BLaER1 treated with 17β-estradiol and CSF1 and Interleukin-3, amounts not matched to agents 10 nM and 100 nM (cell line): ENCODE measurements around the gene QPCT.

ENCODE experiments used
- H3K27ac ChIP-seq, 11 experiments: shearing (Covaris generic); formaldehyde crosslinking; 2 replicates each; pipeline ENCODE4 v1.8.1; 2022
- H3K27me3 ChIP-seq, 11 experiments: shearing (Covaris generic); formaldehyde crosslinking; 2 replicates each; pipeline ENCODE4 v1.8.1; 2022
- H3K36me3 ChIP-seq, 11 experiments: shearing (Covaris generic); formaldehyde crosslinking; 2 replicates each; pipeline ENCODE4 v1.8.1; 2022
- H3K4me1 ChIP-seq, 10 experiments: shearing (Covaris generic); formaldehyde crosslinking; 2 replicates each; pipeline ENCODE4 v1.8.1; 2022
- H3K4me2 ChIP-seq, 11 experiments: shearing (Covaris generic); formaldehyde crosslinking; 2 replicates each; pipeline ENCODE4 v1.8.1; 2022
- H3K4me3 ChIP-seq, 10 experiments: shearing (Covaris generic); formaldehyde crosslinking; 2 replicates each; pipeline ENCODE4 v1.8.1; 2022
- H3K9ac ChIP-seq, 11 experiments: shearing (Covaris generic); formaldehyde crosslinking; 2 replicates each; pipeline ENCODE4 v1.8.1; 2022
- H3K9me3 ChIP-seq, 11 experiments: shearing (Covaris generic); formaldehyde crosslinking; replicated peaks in 1 of 11; 2 replicates each; pipeline ENCODE4 v1.8.1; 2022
- H4K20me1 ChIP-seq, 11 experiments: shearing (Covaris generic); formaldehyde crosslinking; 2 replicates each; pipeline ENCODE4 v1.8.1; 2022
- Cebpa-rat ChIP-seq, 11 experiments: shearing (Covaris generic); IDR thresholded peaks; 2 replicates each; pipeline ENCODE4 v1.8.1; 2022

QPCT gene

GRCh38 chr2:37326866-37327634 is 17.4 kb upstream of the QPCT start:
- H3K9ac ChIP-seq, result no peak overlapping the region
- H3K4me2 ChIP-seq, result no peak overlapping the region
- TF ChIP-seq Cebpa-rat (IDR thresholded peaks at IDR 0.05), result no peak
- no peak overlapping the region for H3K4me3 ChIP-seq
- peaks cover 37 to 52% (median 49%) of the 10 kb centered on the region in 11 experiments for H3K27me3 ChIP-seq
- no peak overlapping the region for H3K27ac ChIP-seq
- no peaks in the 10 kb centered on the region for H3K36me3 ChIP-seq
- H3K4me1 ChIP-seq, result peaks cover 16 to 28% (median 19%) of the 10 kb centered on the region in 10 experiments; a peak in 18 of 20 replicates
- no peaks in the 10 kb centered on the region for H3K9me3 ChIP-seq
- peaks cover 0 to 17% (median 0%) of the 10 kb centered on the region in 11 experiments; a peak in 6 of 22 replicates for H4K20me1 ChIP-seq

GRCh38 chr2:37330681-37331080 is 13.7 kb upstream of the QPCT start:
- Histone ChIP-seq H3K9me3 (no peaks in the 10 kb centered on the region), H3K4me2 (no peak overlapping the region), H3K9ac (no peak overlapping the region), H3K4me1 (peaks cover 0 to 8% (median 0%) of the 10 kb centered on the region in 10 experiments; a peak in 4 of 20 replicates), H3K36me3 (no peaks in the 10 kb centered on the region), H3K27me3 (peaks cover 15 to 22% (median 19%) of the 10 kb centered on the region in 11 experiments), H3K4me3 (no peak overlapping the region), H4K20me1 (no peaks in the 10 kb centered on the region), H3K27ac (no peak overlapping the region)
- TF ChIP-seq Cebpa-rat (IDR thresholded peaks at IDR 0.05), result no peak

- Histone ChIP-seq H4K20me1 (no peaks in the 10 kb centered on the region), H3K4me2 (no peak overlapping the region), H3K36me3 (no peaks in the 10 kb centered on the region), H3K4me1 (no peaks in the 10 kb centered on the region), H3K27me3 (peaks cover 0 to 4% (median 0%) of the 10 kb centered on the region in 11 experiments; a peak in 7 of 22 replicates), H3K4me3 (no peak overlapping the region), H3K9me3 (no peaks in the 10 kb centered on the region), H3K9ac (no peak overlapping the region), H3K27ac (no peak overlapping the region)
- TF ChIP-seq Cebpa-rat (IDR thresholded peaks at IDR 0.05), result peak; percentile 43 to 98 (median 88); a peak in 18 of 22 replicates
Observed at GRCh38 chr2:37332560-37332959, 11.9 kb upstream of the QPCT start.

DNA sequence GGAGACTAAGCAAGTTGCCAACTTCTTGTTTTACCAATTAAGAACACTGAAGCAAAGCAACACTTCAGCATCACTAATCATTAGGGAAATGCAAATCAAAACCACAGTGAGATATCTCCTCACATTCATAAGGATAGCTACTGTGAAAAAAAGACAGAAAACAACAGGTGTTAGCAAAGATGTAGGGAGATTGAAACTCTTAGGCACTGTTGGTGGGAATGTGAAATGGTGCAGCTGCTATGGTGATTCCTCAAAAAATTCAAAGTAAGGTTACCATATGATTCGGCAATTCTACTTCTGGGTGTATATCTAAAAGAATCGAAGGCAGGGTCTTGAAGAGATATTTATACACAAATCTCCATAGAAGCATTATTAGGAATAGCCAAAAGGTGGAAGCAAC is 11.2 kb upstream of the QPCT start:
- no peak overlapping the region for H3K4me2 ChIP-seq
- no peak overlapping the region for H3K4me3 ChIP-seq
- no peaks in the 10 kb centered on the region for H3K4me1 ChIP-seq
- H4K20me1 ChIP-seq, result no peaks in the 10 kb centered on the region
- no peak overlapping the region for H3K9ac ChIP-seq
- no peaks in the 10 kb centered on the region for H3K36me3 ChIP-seq
- peaks cover 0 to 6% (median 4%) of the 10 kb centered on the region in 11 experiments; a peak in 6 of 22 replicates for H3K27me3 ChIP-seq
- no peak overlapping the region for H3K27ac ChIP-seq
- TF ChIP-seq Cebpa-rat (IDR thresholded peaks at IDR 0.05), result no peak
- no peaks in the 10 kb centered on the region for H3K9me3 ChIP-seq

GRCh38 chr2:37335604-37336003 is 8.8 kb upstream of the QPCT start:
- Histone ChIP-seq H3K4me1 (no peaks in the 10 kb centered on the region), H3K9me3 (no peaks in the 10 kb centered on the region), H3K4me2 (no peak overlapping the region), H3K27me3 (peaks cover 0 to 14% (median 5%) of the 10 kb centered on the region in 11 experiments; a peak in 9 of 22 replicates), H3K9ac (no peak overlapping the region), H3K4me3 (no peak overlapping the region), H4K20me1 (no peaks in the 10 kb centered on the region), H3K36me3 (no peaks in the 10 kb centered on the region), H3K27ac (no peak overlapping the region)
- TF ChIP-seq Cebpa-rat (IDR thresholded peaks at IDR 0.05), result no peak

DNA sequence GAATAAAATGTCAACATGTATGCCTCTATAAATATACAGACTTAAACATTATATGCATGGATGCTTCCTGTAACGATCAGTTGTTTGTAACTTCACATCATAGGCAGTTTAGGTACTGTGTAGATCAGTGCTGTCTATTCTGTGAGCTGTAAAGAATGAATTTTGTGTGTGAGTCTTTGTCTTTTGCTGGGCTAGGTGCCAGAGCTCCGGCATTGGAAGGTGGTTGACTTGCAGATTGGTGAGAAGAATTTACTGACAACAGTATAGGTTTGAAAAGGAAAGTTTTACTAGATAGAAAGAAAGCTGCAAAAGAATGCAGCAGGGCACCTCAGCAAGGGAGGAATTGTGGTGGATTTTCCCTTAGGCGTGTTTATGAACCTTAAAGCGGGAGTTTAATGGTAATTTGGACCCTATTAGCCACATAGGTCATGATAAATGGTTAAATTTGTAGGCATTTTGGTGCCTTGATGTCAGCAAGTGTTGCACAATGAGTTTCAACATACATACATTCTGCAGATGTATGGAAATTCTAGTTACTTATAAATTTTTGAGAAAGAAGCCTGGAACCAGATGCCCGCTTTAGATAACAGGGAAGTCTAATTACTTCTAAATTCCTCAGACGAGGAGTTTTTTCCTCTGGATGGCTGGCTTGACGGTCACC is 6.7 kb upstream of the QPCT start:
- Histone ChIP-seq H3K9me3 (no peaks in the 10 kb centered on the region), H3K9ac (no peak overlapping the region), H3K36me3 (no peaks in the 10 kb centered on the region), H3K4me2 (no peak overlapping the region), H3K4me3 (no peak overlapping the region), H3K4me1 (peaks cover 4 to 7% (median 5%) of the 10 kb centered on the region in 10 experiments), H3K27ac (no peak overlapping the region), H4K20me1 (no peaks in the 10 kb centered on the region), H3K27me3 (peaks cover 0 to 14% (median 5%) of the 10 kb centered on the region in 11 experiments; a peak in 10 of 22 replicates)
- TF ChIP-seq Cebpa-rat (IDR thresholded peaks at IDR 0.05), result peak in 2 of 11 experiments; percentile 30 to 33; a peak in 1 of 22 replicates

DNA sequence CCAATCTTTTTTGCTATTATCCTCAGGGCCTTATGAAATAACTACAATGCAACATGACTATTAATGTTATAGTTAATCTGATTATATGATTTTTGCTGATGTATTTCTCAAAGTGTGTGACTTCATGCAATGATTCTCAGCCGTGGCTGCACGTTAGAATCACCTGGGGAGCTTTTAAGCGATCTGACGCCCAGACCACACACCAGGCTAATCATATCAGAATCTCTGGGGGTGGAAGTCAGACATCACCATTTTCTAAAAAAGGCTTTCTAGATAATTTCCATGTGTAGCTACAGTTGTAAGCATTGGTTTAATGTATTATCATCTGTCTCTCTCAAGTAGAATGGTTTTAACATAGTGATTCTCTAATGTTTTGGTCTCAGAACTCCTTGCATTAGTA is 5.5 kb upstream of the QPCT start:
- no peak overlapping the region for H3K27ac ChIP-seq
- no peak overlapping the region for H3K4me3 ChIP-seq
- H4K20me1 ChIP-seq, result no peaks in the 10 kb centered on the region
- no peaks in the 10 kb centered on the region for H3K36me3 ChIP-seq
- H3K4me1 ChIP-seq, result peaks cover 16 to 19% (median 17%) of the 10 kb centered on the region in 10 experiments
- H3K9me3 ChIP-seq, result no peaks in the 10 kb centered on the region
- H3K27me3 ChIP-seq, result peaks cover 0 to 15% (median 8%) of the 10 kb centered on the region in 11 experiments; a peak in 14 of 22 replicates
- no peak overlapping the region for H3K9ac ChIP-seq
- H3K4me2 ChIP-seq, result no peak overlapping the region
- TF ChIP-seq Cebpa-rat (IDR thresholded peaks at IDR 0.05), result no peak

GRCh38 chr2:37340637-37341036 is 3.8 kb upstream of the QPCT start:
- no peaks in the 10 kb centered on the region for H3K9me3 ChIP-seq
- H3K27me3 ChIP-seq, result peaks cover 5 to 32% (median 23%) of the 10 kb centered on the region in 11 experiments; a peak in 20 of 22 replicates
- peaks cover 33 to 36% (median 34%) of the 10 kb centered on the region in 10 experiments for H3K4me1 ChIP-seq
- no peak overlapping the region for H3K4me2 ChIP-seq
- H3K4me3 ChIP-seq, result no peak overlapping the region
- no peaks in the 10 kb centered on the region for H3K36me3 ChIP-seq
- no peak for TF ChIP-seq Cebpa-rat (IDR thresholded peaks at IDR 0.05)
- H3K27ac ChIP-seq, result no peak overlapping the region
- no peaks in the 10 kb centered on the region for H4K20me1 ChIP-seq
- no peak overlapping the region for H3K9ac ChIP-seq

DNA sequence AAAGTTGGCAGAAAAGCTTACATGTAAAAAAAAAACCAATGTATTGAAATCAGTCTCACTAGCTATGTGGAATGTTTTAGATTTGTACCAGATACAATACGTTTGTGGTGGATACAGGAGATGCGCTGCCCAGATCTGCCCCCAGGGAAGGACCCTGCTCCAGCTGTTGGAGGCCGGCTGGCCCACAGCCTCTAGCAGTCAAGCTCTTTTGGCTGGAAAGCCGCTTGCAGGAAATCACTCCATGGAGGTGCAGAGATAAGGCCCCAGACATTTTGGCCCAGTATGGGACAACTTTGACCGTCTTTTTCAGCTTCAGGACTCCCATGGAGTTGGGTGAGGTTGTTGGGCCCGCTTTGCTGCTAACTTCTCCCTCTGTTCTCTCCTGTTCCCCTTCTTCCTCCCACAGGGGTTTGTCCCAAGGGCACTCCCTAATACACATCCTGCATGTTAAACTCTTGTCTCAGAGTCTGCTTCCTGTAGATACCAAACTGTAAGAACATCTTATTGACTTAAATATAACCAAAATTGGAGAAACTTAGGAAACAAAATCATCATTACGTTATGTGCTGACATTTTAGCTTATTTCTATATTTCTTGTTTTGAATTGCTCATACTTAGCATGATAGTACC is 1.7 kb upstream of the QPCT start:
- Histone ChIP-seq H3K27me3 (peaks cover 5 to 46% (median 32%) of the 10 kb centered on the region in 11 experiments; a peak in 20 of 22 replicates), H3K4me3 (no peak overlapping the region), H3K9me3 (no peaks in the 10 kb centered on the region), H3K4me1 (peaks cover 35 to 44% (median 40%) of the 10 kb centered on the region in 10 experiments), H3K4me2 (peak overlapping the region; percentile 57 to 99 (median 98)), H3K9ac (no peak overlapping the region), H4K20me1 (no peaks in the 10 kb centered on the region), H3K27ac (peak overlapping the region in 1 of 11 experiments; percentile 25; a peak in 1 of 22 replicates), H3K36me3 (no peaks in the 10 kb centered on the region)
- no peak for TF ChIP-seq Cebpa-rat (IDR thresholded peaks at IDR 0.05)
